KMS-11 (cell line): ENCODE data around the gene PLXDC2.

Source experiments
- H2AFZ ChIP-seq: fragments of 200-600 bp; sonication (generic); 2 replicates; pipeline ENCODE4 v1.6.1; 2016; ENCODE audit warnings: antibody characterized with exemption, mixed run types, low read depth
- H3K27ac ChIP-seq: fragments of 200-600 bp; sonication (generic); 2 replicates; pipeline ENCODE4 v1.6.1; 2016; ENCODE audit warnings: mild to moderate bottlenecking, mixed run types
- H3K27me3 ChIP-seq: fragments of 200-600 bp; sonication (generic); 2 replicates; pipeline ENCODE4 v1.6.1; 2017; ENCODE audit warnings: mild to moderate bottlenecking, low read depth, mixed run types, moderate library complexity; ENCODE audit not compliant: insufficient read depth
- H3K36me3 ChIP-seq: fragments of 200-600 bp; sonication (generic); 2 replicates; pipeline ENCODE4 v1.6.1; 2017; ENCODE audit warnings: mild to moderate bottlenecking, mixed run types; ENCODE audit not compliant: insufficient read depth
- H3K4me1 ChIP-seq: fragments of 200-600 bp; sonication (generic); 2 replicates; pipeline ENCODE4 v1.6.1; 2016; ENCODE audit warnings: mild to moderate bottlenecking, low read depth, mixed run types; ENCODE audit not compliant: poor library complexity, severe bottlenecking
- H3K4me2 ChIP-seq: fragments of 200-600 bp; sonication (generic); 2 replicates; pipeline ENCODE4 v1.7.0; 2016; ENCODE audit warnings: mild to moderate bottlenecking, mixed run types
- H3K4me3 ChIP-seq: fragments of 200-600 bp; sonication (generic); IDR thresholded peaks from 2 replicates; pipeline ENCODE4 v1.6.1; 2017; ENCODE audit warnings: low read depth, low read length, mixed read lengths; ENCODE audit not compliant: insufficient read depth
- H3K79me2 ChIP-seq: fragments of 200-600 bp; sonication (generic); 2 replicates; pipeline ENCODE4 v1.6.1; 2016; ENCODE audit warnings: low read depth, mixed run types; ENCODE audit not compliant: insufficient read depth
- H3K9ac ChIP-seq: fragments of 200-600 bp; sonication (generic); 2 replicates; pipeline ENCODE4 v1.6.1; 2016; ENCODE audit warnings: mild to moderate bottlenecking, mixed run types
- H4K20me1 ChIP-seq: fragments of 200-600 bp; sonication (generic); 2 replicates; pipeline ENCODE4 v1.6.1; 2016; ENCODE audit warnings: mild to moderate bottlenecking, mixed run types; ENCODE audit not compliant: insufficient read depth
- TF ChIP-seq, protein P1 (sequence below): fragments of 200-600 bp; sonication (generic); conservative IDR thresholded peaks from 2 replicates; pipeline ENCODE4 v1.6.1; 2017; ENCODE audit warnings: low read depth, mild to moderate bottlenecking, antibody characterized with exemption, low read length, moderate library complexity, mixed read lengths

Gene PLXDC2

DNA sequence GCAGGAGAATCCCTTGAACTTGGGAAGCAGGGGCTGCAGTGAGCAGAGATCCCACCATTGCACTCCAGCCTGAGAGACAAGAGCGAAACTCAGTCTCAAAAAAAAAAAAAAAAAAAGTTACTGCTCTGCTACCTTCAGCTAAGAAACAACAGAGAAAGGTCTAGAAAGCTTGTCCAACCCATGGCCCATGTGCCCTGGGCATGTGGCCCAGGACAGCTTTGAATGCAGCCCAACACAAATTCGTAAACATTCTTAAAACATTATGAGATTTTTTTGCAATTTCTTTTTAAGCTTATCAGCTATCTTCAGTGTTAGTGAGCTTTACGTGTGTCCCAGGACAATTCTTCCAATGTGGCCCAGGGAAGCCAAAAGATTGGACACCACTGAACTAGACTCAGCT, 22.9 kb downstream of the PLXDC2 start:
- Histone ChIP-seq H3K27ac (no peak overlapping the region), H3K4me1 (no peaks in the 10 kb centered on the region), H2AFZ (no peak overlapping the region)

DNA sequence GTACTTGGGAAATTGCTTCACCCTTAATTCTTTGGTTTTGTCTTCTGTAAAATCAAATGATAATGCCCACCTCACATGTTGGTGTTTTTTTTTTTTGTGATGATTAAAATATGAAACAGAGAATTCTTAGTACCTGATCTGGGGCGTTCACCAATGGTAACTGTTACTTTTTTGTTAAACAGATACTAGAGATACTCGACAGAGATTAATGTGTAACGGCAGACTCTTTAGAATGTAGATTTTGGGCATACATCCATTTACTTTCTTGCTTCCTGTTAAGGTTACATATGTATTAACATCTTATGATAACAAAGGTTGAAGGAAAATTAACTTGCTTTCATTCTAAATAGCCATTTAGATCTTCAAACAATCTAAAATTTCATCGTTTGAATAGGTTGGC, 23.3 kb downstream of the PLXDC2 start:
- H3K79me2 ChIP-seq = no peaks in the 10 kb centered on the region
- no peak overlapping the region for H3K27ac ChIP-seq
- no peak overlapping the region for H2AFZ ChIP-seq
- no peak overlapping the region for H3K4me3 ChIP-seq
- no peaks in the 10 kb centered on the region for H3K4me1 ChIP-seq
- H3K36me3 ChIP-seq = no peaks in the 10 kb centered on the region
- no peaks in the 10 kb centered on the region for H3K27me3 ChIP-seq
- no peak overlapping the region for H3K4me2 ChIP-seq
- no peaks in the 10 kb centered on the region for H4K20me1 ChIP-seq
- no peak overlapping the region for H3K9ac ChIP-seq
- TF ChIP-seq, protein P1, sequence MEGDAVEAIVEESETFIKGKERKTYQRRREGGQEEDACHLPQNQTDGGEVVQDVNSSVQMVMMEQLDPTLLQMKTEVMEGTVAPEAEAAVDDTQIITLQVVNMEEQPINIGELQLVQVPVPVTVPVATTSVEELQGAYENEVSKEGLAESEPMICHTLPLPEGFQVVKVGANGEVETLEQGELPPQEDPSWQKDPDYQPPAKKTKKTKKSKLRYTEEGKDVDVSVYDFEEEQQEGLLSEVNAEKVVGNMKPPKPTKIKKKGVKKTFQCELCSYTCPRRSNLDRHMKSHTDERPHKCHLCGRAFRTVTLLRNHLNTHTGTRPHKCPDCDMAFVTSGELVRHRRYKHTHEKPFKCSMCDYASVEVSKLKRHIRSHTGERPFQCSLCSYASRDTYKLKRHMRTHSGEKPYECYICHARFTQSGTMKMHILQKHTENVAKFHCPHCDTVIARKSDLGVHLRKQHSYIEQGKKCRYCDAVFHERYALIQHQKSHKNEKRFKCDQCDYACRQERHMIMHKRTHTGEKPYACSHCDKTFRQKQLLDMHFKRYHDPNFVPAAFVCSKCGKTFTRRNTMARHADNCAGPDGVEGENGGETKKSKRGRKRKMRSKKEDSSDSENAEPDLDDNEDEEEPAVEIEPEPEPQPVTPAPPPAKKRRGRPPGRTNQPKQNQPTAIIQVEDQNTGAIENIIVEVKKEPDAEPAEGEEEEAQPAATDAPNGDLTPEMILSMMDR = no peak

More for the DNA sequence above, 22.9 kb downstream of the PLXDC2 start:
- Histone ChIP-seq H3K9ac (no peak overlapping the region), H4K20me1 (no peaks in the 10 kb centered on the region), H3K79me2 (no peaks in the 10 kb centered on the region), H3K27me3 (no peaks in the 10 kb centered on the region), H3K4me3 (no peak overlapping the region), H3K36me3 (no peaks in the 10 kb centered on the region), H3K4me2 (no peak overlapping the region)
- TF ChIP-seq, protein P1 = no peak

DNA sequence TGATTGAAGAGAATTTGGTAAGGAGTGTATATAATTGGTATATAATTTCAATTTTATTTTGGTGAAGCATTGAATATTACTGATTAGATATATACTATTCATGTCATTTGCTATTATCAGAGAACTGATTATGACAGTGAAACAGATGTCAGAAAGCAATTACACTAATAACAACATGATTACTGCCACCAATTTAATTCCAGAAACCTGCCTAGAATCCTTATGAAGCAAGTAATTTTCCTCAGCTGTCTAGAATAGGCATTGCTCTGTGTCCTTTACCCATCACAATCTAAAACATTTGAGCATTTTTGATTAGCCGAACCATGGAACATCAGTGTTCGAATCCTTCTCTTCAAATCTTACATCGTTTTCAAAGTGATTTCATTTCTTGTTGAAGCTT, 24.5 kb downstream of the PLXDC2 start:
- Histone ChIP-seq H3K4me3 (no peak overlapping the region), H3K79me2 (no peaks in the 10 kb centered on the region), H3K36me3 (no peaks in the 10 kb centered on the region), H2AFZ (no peak overlapping the region), H3K9ac (no peak overlapping the region), H3K4me2 (no peak overlapping the region), H3K27ac (no peak overlapping the region), H3K27me3 (no peaks in the 10 kb centered on the region), H3K4me1 (no peaks in the 10 kb centered on the region), H4K20me1 (no peaks in the 10 kb centered on the region)
- TF ChIP-seq, protein P1 = no peak

DNA sequence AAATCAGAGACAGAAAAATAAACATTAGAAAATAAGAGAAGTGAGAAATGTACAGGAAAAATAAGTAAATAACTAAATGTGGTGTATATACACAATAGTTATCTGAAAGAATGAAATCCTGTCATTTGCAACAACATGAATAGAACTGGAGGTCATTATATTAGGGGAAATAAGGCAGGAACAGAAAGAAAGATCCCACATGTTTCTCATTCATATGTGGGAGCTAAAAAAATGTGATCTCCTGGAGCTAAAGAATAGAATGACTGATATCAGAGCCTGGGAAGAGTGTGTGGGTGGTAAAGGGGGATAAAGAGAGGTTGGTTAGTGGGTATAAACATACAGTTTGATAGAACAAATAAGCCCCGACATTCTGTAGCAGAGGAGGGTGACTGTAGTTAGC, 27.3 kb downstream of the PLXDC2 start:
- H2AFZ ChIP-seq = no peak overlapping the region
- TF ChIP-seq, protein P1 = no peak
- H3K4me3 ChIP-seq = no peak overlapping the region
- H4K20me1 ChIP-seq = no peaks in the 10 kb centered on the region
- H3K4me2 ChIP-seq = no peak overlapping the region
- no peak overlapping the region for H3K27ac ChIP-seq
- H3K36me3 ChIP-seq = no peaks in the 10 kb centered on the region
- H3K27me3 ChIP-seq = no peaks in the 10 kb centered on the region
- no peaks in the 10 kb centered on the region for H3K4me1 ChIP-seq
- no peaks in the 10 kb centered on the region for H3K79me2 ChIP-seq
- H3K9ac ChIP-seq = no peak overlapping the region
